ENCODE data around the gene SUPT5H.

Gene SUPT5H

GRCh38 chr19:39502640-39503417 lies 57.4 kb downstream of the SUPT5H start:
- peak; percentile 94 for DNase-seq (ENCODE audit: low spot score)
- peak; percentile 93 for TF ChIP-seq CTCF (IDR thresholded peaks at IDR 0.05; ENCODE audit: extremely low read depth, missing control alignments)

GRCh38 chr19:39506598-39506943 lies 61.2 kb downstream of the SUPT5H start:
- no peak for TF ChIP-seq CTCF (IDR thresholded peaks at IDR 0.05; ENCODE audit: extremely low read depth, missing control alignments)

GRCh38 chr19:39506944-39507714 lies 61.7 kb downstream of the SUPT5H start:
- peak; percentile 92 for DNase-seq (ENCODE audit: low spot score)
- no peak for TF ChIP-seq CTCF (IDR thresholded peaks at IDR 0.05; ENCODE audit: extremely low read depth, missing control alignments)

More at GRCh38 chr19:39506598-39506943, 61.2 kb downstream of the SUPT5H start:
- no peak for DNase-seq (ENCODE audit: low spot score)

- no peak for TF ChIP-seq CTCF (IDR thresholded peaks at IDR 0.05; ENCODE audit: extremely low read depth, missing control alignments)
- no peak for DNase-seq (ENCODE audit: low spot score)
Observed at GRCh38 chr19:39507715-39508364, 62.5 kb downstream of the SUPT5H start.

- DNase-seq (ENCODE audit: low spot score): no peak
- no peak for TF ChIP-seq CTCF (IDR thresholded peaks at IDR 0.05; ENCODE audit: extremely low read depth, missing control alignments)
Observed at GRCh38 chr19:39508629-39509028, 63.2 kb downstream of the SUPT5H start.

GRCh38 chr19:39509233-39509632 lies 63.9 kb downstream of the SUPT5H start:
- no peak for DNase-seq (ENCODE audit: low spot score)
- TF ChIP-seq CTCF (IDR thresholded peaks at IDR 0.05; ENCODE audit: extremely low read depth, missing control alignments): no peak

- no peak for DNase-seq (ENCODE audit: low spot score)
- no peak for TF ChIP-seq CTCF (IDR thresholded peaks at IDR 0.05; ENCODE audit: extremely low read depth, missing control alignments)
Observed at GRCh38 chr19:39512988-39513387, 67.6 kb downstream of the SUPT5H start.

Data from GM20000 (cell line).